Uterus (tissue), 2 donors: ENCODE data around the gene NEGR1.

Experiments
- POLR2A ChIP-seq, 2 donors: fragments of 450-650 bp; IDR thresholded peaks; one replicate each; pipeline ENCODE4 v1.6.1; 2016; ENCODE audit warnings: antibody characterized with exemption in 2 of 2, mild to moderate bottlenecking in 1 of 2, moderate library complexity in 1 of 2
- TF ChIP-seq, protein P1 (sequence below), 4 experiments: fragments of 200-600 bp in 2 of 4; fragments of 450-650 bp in 2 of 4; sonication (generic) in 2 of 4; IDR thresholded peaks; one replicate each; pipeline ENCODE4 v1.5.1; 2016 to 2019; ENCODE audit warnings: antibody characterized with exemption in 4 of 4, mild to moderate bottlenecking in 2 of 4, moderate library complexity in 1 of 4

DNA sequence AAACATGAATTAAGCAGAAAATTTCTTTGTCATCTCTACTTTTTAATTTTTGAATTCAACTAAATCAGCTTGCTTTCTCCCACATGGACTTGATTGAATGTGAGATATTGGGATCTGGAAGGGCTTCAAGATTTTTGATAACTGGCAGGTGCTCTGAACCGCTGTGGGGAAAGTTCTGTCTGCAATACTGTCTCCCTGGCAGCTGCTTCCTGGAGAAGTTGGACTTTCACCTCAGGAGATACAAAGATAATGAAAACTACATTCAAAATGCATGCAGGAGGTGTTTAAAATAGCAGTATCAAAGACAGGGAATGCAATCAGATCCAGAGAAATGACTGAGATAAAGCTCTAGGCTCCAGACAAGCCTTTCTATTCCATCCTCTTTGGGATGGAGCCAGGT lies 338.3 kb downstream of the NEGR1 start:
- TF ChIP-seq, protein P1, sequence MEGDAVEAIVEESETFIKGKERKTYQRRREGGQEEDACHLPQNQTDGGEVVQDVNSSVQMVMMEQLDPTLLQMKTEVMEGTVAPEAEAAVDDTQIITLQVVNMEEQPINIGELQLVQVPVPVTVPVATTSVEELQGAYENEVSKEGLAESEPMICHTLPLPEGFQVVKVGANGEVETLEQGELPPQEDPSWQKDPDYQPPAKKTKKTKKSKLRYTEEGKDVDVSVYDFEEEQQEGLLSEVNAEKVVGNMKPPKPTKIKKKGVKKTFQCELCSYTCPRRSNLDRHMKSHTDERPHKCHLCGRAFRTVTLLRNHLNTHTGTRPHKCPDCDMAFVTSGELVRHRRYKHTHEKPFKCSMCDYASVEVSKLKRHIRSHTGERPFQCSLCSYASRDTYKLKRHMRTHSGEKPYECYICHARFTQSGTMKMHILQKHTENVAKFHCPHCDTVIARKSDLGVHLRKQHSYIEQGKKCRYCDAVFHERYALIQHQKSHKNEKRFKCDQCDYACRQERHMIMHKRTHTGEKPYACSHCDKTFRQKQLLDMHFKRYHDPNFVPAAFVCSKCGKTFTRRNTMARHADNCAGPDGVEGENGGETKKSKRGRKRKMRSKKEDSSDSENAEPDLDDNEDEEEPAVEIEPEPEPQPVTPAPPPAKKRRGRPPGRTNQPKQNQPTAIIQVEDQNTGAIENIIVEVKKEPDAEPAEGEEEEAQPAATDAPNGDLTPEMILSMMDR (IDR thresholded peaks at IDR 0.05): no peak
- TF ChIP-seq POLR2A (IDR thresholded peaks at IDR 0.05): no peak
